Panc1 (cell line): ENCODE measurements around the gene VPS37B.

Source experiments
- CTCF ChIP-seq: fragments of 450-650 bp; IDR thresholded peaks from 2 replicates; pipeline ENCODE4 v1.5.1; 2017; ENCODE audit warnings: mild to moderate bottlenecking
- REST ChIP-seq, 2 experiments: IDR thresholded peaks; 2 replicates each; pipeline ENCODE4 v1.6.1; 2011 to 2012; ENCODE audit warnings: low read depth in 2 of 2, control low read depth in 1 of 2, low read length in 1 of 2, mild to moderate bottlenecking in 1 of 2, moderate library complexity in 1 of 2; ENCODE audit not compliant: insufficient read depth in 1 of 2

GRCh38 chr12:122827258-122827657 is 68.7 kb downstream of the VPS37B start:
- TF ChIP-seq CTCF (no peak), REST (IDR thresholded peaks at IDR 0.05; ENCODE audit: insufficient read depth in 1 of 2, low read depth in 2 of 2, low read length in 1 of 2) (no peak)
